ENCODE results near the gene ENOPH1.

DNA sequence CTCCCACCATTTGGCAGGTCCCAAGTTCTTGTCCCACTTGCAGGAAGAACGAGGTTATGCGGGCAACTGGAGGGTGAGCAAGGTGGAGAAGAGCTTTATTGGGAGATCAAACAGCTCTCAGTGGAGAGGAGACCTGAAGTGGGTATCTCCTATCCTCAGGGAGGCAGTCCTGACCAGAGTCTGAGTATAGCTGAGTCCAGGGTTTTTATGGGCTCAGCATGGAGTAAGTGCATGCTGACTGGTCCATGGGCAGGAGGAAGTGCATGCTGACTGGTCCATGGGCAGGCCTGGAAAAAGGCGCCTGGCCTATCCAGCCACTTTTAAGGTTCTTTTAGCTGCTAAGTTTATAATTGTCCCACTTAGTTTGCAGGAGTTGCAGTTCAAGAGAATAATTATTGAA lies 49.2 kb upstream of the ENOPH1 start:
- TF ChIP-seq, protein P1, sequence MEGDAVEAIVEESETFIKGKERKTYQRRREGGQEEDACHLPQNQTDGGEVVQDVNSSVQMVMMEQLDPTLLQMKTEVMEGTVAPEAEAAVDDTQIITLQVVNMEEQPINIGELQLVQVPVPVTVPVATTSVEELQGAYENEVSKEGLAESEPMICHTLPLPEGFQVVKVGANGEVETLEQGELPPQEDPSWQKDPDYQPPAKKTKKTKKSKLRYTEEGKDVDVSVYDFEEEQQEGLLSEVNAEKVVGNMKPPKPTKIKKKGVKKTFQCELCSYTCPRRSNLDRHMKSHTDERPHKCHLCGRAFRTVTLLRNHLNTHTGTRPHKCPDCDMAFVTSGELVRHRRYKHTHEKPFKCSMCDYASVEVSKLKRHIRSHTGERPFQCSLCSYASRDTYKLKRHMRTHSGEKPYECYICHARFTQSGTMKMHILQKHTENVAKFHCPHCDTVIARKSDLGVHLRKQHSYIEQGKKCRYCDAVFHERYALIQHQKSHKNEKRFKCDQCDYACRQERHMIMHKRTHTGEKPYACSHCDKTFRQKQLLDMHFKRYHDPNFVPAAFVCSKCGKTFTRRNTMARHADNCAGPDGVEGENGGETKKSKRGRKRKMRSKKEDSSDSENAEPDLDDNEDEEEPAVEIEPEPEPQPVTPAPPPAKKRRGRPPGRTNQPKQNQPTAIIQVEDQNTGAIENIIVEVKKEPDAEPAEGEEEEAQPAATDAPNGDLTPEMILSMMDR (IDR thresholded peaks at IDR 0.05) = no peak
- no peak for TF ChIP-seq POLR2A (IDR thresholded peaks at IDR 0.05)
